Renal cortex interstitium (tissue), 11 donors: Measurements from ENCODE around the gene TBC1D9B. TPM values are rescaled to one million over a fixed set of nuclear protein-coding genes. Genes with fewer than 3 reads are reported as not detected.
"Not testable (repeated sequence)": the region's sequence is repeated elsewhere in the genome, so short reads cannot be mapped to it uniquely, and the experiment has no call there.

ENCODE experiments used
- DNase-seq, 11 donors: peaks; one replicate each; pipeline ENCODE4 v3.0.0-alpha.2; 2013; ENCODE audit warnings: low read depth in 9 of 11, low spot score in 4 of 11; ENCODE audit errors: extremely low read depth in 1 of 11
- polyA plus RNA-seq, 3 donors: library from polyadenylated mRNA; unstranded; fragments of 120-200 nt; gene quantifications; one replicate each; pipeline ENCODE4 v1.2.1, GENCODE V29; 2013; ENCODE audit not compliant: insufficient read length in 3 of 3

Gene TBC1D9B
- polyA plus RNA-seq, 3 donors, result 81.6 to 121 (median 111) TPM

DNA sequence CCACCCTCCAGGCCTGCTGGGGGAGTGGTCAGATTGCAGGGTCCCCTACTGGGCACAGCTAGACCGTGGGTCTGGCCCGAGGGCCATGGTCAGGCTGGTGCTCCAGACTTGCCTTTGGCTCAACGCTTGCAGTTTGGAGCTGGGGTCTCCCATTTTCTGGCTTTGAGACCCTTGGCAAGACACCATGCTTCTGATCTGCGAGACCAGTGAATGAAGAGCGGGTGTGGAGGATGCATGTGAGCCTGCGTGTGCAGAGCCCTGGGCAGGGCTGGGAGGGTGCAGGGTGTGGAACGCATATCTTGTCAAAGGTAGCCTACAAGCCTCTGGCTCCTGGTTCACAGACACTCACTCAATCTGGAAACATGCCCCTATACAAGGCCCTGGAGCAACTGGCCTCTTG, 43.0 kb downstream of the TBC1D9B start:
- DNase-seq, result no peak

DNA sequence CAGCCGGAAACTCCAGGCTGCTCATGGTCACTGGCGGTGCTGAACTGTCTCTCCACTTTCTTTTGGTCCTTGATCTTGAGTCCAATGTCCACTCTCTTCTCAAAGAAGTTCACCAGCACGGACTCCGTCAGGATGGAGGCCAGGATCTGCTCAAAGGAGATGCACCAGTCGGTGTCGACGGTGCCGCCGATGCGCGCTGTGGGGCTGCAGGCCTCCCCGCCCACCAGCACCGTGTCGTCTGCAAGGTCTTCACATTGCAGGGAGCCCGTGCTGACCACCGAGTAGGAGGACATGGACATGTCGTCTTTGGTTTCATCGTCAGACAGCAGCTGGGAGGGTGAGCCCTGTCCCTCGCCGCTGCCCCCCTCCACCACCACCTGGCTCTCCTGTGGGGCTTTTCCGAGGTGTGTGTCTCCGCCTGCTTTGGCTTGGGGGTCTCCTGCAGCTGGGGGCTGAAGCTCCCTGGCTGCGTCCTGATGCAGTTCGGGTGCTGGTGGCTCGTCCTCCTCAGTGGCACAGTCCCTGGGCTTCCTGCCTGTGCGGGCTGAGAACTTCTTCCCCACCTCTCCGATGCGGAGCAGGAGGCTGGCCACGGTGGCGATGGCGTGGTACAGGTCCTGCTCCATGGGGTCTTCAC, 44.1 kb downstream of the TBC1D9B start:
- DNase-seq, result no peak

DNA sequence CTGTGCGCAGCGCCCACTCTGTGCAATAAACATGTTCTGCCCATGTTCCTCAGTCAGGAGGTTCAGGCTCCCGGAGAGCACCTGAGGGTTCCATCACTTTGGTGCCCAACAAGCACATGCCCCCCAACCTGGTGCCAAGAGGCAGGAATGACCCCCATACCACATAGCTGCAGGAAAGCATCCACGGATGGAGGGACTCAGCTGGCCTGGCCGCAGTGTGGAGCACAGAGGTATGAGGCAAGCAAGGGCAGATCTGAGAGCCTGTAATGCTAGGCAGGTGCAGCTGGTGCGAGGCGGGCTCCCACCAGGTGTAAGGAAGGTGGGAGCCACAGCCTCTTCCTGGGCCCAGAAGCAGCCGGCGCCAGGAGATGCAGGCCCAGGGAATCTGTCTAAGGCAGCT, 44.8 kb downstream of the TBC1D9B start:
- no peak for DNase-seq

DNA sequence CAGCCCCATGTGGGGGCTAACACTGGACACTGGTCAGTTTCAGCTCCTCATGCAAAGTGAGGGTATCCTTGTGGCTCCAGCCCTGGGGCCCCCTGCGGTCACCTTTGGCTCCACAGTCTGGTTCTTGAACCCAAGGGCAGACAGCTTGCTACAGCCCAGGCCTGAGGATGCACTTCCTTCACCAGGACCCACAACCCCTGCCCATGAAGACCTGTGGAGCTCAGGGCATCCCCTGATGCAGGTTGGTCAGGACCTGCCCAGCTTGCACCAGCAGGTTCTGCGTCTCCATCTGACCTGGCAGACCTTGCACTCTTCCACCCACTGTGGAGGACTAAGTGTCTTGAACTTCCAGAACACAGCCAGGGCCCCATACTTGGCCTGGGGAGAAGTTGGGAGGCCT, 45.4 kb downstream of the TBC1D9B start:
- no peak for DNase-seq

DNA sequence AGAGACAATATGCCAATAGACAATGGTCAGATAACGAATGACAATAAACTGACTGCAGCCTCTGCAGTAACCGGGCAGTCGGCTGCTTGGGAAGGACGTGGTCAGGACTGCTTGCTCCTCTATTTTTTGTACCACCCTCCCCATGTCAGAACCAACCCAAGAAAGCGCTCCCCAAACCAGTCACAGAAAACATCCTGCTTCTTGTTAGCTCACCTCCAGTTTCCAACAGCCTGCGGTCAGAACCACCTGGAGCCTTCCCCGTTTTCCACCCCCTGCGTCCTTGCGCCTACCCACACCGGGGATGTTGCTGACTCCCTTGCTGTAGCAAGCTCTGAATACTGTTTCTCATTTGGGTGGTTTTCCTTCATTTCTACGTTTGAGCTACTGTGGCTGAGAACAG, 47.4 kb downstream of the TBC1D9B start:
- DNase-seq, result no peak

DNA sequence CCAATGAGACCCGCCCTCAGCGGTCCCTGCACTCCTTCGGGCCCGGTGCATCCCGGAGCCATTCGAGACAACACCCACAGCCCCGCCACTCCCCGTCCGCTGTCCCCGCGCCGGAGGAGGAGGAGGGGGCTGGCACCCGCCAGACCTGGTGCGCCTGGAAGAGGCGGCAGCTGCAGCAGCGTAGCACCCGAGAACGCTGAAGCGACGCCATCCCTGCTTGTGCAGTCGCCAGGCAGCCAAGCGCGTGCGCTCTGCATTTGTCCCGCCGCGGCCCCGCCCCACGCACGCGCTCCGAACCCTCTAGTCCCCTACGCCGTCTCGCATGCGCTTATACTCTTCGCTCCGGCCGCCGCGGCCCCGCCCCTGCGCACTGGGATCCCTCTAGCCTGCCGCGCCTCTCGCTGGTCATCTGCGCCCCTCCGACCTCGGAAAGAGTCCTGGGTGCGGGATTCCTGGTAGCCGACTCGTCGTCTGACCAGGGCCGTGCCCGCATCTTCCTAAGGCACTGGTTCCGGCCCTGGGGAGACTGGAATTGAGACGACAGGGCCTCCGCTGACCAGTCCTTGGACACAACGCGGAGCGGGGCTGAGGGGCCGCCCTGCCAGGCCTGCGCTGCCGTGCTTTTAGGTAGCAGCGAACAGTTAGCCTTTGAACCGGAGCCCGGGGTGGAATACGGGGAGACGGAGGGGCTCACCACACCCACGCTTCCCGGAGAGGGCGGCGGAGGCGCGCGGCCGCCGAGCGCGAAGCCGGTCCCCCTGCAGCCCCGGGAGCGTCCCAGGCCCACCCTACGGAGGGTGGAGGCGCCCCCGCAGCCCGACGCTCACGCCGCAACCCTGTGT, 48.9 kb downstream of the TBC1D9B start, which contains the start of gene MRNIP:
Gene MRNIP, minus strand, starts transcription at position 232 of the 842 bp plus-strand sequence. Its CDS starts 21 bp downstream, at position 211.
- DNase-seq, result peak; percentile 76 to 95 (median 90)

DNA sequence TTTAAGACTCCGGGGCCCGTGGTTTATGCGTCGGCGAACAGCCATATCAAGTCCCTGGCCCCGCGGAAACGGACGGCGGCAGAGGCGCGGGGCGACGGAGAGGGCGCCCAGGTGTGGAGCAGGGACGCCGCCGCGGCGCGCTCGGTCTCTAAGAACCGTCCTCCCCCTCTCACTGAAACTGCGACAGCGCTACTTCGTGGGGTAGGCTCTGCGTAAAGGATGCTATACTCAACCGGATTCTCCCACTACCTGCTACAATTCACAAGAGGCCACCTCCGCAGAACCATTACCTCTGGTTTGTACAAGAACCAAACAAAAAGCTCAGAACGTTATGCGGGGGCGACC, 49.5 kb downstream of the TBC1D9B start:
- DNase-seq, result peak in 9 of 11 donors; percentile 10 to 40 (median 32)

DNA sequence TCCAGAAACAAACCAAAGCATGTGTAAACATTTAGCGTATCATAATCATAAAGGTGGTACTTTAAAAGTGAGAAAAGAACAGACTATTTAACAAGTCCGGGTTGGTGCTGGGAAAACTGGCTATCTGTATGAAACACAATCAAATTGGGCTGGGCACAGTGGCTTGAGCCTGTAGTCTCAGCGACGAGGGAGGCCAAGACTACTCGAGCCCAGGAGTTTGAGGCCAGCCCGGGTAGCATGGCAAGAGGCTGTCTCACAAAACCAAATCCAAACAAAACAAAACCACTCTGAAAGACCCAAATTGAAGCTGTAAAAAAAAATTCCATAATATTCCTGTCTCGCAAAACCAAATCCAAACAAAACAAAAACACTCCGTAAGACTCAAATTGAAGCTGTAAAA, 53.3 kb downstream of the TBC1D9B start:
- DNase-seq, result no peak

DNA sequence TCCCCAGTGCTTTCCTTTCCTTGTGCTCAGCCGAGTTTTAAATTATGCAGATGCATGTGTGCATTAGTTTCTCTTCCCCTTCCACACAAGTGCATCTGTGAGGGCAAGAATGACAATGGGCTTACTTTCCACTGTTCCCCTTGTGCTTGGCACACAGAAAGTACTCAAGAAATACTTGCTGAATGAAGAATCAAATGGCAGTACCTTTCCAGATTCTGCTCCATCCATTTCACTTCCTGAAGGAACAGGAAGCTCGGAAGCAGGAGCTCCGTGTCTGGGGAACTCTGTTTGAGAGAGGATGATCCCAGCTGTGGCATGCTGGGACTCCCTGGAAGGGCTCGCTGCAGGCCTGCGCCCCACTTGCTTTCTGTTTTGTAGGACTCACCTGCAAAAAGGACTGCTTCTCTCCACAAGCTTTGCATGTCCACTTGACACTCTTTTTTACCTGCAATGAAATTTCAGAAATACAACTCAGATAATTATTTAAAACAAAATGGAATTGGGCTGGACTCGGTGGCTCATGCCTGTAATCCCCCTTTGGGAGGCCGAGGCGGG, 54.6 kb downstream of the TBC1D9B start:
- DNase-seq, result no peak

DNA sequence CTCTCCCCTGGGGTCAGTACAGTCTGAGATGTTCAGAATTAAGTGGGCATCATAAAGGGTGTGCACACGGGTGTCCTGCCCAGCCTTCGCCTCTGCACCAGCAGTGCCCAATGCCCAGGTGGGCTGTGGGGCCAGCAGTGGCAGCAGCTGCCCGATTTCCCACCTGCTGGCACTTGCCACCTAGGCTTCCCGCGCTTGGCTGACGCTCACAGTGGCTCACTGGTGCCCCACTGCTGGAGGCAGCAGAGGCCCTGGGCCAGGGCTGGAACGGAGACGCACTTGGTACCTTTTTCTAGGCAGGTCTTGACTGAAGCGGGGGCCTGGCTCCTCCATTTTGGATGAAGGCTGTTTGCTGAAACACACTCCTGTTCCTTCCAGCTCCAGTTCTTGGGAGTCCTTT, 66.1 kb downstream of the TBC1D9B start:
- DNase-seq, result no peak

DNA sequence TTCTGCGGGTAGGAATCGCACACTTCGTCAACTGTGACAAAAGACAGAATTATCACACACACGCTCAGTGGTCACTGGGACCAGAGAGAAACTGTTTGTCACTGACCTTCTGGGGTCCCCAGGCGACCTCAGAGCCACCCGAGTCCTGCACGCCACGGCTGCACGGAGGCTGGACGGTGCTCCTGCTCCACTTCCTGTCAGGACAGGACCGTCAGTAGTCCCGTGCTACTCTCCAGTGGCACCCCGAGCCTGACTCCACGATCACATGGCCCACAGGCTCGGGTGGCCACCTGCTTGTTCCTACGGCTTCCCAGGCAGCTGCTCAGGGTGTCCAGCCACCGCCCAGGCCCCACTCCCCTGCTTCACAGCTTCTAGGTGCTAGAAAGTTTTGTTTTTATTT, 66.9 kb downstream of the TBC1D9B start:
- no peak for DNase-seq

DNA sequence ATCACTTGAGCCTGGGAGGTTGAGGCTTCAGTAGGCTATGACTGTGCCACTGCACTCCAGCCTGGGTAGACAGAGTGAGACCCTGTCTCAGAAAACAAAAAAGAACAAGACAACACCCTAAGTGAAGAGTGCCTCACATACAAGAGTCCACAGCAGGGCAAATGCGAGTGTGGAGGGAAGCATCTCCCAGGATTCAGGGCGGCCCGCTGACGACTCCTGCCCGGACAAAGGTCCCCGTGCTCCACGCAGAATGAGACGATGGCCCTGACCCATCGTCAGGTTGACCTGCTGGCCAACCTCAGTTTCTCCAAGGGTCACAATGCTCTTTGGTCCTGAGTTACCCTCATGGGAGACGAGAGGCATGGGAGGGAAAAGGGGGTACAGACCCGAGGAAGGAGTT, 67.4 kb downstream of the TBC1D9B start:
- DNase-seq, result no peak

DNA sequence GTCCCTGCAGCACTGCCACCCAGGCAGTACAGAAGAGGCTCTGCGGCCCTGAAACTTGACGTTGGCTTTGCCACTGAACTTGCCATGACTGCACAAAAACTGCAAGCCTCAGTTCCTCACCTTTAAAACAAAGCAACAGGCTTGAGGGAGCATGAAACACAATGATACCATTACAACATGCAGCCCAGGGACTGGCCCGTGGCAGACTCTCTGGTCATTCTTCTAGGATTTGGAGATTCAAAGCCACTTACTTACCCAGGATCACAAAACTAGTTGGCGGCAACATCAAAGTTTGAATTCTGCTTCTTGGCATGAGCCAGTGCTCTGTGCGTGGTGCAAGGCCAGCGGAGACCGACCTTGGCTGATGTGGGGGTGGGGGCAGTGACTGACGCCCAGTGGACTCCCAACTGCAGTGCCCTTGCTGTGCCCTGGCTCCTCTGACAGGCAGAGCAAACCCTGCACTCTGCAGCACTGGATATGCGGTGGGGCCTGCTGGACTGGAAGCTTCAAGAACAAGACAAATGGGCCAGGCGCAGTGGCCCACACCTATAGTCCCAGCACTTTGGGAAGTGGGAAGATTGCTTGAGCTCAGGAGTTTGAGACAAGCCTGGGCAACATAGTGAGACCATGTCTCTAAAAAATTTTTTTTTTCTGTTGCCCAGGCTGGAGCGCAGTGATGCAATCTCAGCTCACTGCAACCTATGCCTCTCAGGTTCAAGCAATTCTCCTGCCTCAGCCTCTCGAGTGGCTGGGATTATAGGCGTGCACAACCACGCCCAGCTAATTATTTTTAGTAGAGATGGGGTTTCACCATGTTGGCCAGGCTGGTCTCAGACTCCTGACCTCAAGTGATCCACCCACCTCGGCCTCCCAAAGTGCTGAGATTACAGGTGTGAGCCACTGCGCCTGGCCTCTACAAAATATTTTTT, 68.1 kb downstream of the TBC1D9B start:
- DNase-seq, result no peak

DNA sequence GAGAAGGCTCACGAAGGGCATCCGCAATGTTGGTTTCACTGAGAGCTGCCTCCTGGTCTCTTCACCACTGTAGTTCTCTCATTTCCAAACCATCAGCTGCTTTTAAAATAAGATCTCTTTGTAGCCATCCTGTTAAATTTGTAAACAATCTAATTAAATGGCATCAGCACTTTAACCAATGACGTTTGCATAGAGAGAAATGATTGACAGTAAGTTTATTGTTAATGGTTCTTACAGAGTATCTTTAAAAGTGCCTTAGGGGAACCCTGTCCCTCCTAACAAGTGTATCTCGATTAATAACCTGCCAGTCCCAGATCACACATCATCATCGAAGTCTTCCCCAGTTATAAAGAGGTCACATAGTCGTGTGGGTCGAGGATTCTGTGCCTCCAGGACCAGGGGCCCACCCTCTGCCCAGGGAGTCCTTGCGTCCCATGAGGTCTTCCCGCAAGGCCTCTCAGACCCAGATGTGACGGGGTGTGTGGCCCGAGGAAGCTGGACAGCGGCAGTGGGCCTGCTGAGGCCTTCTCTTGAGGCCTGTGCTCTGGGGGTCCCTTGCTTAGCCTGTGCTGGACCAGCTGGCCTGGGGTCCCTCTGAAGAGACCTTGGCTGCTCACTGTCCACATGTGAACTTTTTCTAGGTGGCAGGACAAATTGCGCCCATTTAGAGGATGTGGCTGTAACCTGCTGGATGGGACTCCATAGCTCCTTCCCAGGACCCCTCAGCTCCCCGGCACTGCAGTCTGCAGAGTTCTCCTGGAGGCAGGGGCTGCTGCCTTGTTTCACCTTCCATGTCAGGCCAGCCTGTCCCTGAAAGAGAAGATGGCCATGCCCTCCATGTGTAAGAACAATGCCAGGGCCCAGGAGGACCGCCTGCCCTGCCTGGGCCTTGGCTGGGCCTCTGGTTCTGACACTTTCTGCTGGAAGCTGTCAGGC, 70.4 kb downstream of the TBC1D9B start:
- DNase-seq, result no peak

DNA sequence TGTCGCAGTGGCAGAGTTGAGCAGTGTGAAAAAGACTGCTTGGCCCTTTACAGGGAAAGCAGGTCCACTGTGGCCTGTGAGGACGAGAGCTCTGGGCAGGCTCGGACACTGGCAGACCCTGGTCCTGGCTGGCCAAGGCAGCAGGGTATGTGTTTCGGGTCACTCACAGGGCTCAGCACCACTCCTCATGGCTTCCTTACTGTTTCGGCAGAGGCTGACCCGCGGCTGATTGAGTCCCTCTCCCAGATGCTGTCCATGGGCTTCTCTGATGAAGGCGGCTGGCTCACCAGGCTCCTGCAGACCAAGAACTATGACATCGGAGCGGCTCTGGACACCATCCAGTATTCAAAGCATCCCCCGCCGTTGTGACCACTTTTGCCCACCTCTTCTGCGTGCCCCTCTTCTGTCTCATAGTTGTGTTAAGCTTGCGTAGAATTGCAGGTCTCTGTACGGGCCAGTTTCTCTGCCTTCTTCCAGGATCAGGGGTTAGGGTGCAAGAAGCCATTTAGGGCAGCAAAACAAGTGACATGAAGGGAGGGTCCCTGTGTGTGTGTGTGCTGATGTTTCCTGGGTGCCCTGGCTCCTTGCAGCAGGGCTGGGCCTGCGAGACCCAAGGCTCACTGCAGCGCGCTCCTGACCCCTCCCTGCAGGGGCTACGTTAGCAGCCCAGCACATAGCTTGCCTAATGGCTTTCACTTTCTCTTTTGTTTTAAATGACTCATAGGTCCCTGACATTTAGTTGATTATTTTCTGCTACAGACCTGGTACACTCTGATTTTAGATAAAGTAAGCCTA, 71.3 kb downstream of the TBC1D9B start:
- DNase-seq, result no peak

DNA sequence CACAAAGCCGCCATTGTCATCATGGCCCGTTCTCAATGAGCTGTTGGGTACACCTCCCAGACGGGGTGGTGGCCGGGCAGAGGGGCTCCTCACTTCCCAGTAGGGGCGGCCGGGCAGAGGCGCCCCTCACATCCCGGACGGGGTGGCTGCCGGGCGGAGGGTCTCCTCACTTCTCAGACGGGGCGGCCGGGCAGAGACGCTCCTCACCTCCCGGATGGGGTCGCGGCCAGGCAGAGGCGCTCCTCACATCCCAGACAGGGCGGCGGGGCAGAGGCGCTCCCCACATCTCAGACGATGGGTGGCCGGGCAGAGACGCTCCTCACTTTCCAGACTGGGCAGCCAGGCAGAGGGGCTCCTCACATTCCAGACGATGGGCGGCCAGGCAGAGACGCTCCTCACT, 72.8 kb downstream of the TBC1D9B start:
- DNase-seq, result not testable (repeated sequence)

DNA sequence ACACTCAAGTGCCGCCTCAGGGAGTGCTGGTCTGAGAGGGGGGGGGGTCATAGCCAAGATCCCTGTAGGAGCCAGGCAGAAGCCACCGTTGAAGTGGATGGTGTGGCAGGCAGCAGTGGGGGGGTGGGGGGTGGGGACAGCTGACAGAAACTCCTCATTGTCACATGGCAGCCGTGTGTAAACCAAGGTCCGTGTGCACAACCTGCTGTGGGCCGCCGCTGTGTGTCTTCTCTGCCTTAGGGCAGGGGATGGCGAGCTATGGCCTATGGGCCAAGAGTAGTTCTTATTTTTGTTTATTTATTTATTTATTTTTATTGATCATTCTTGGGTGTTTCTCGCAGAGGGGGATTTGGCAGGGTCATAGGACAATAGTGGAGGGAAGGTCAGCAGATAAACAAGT, 73.6 kb downstream of the TBC1D9B start:
- no peak for DNase-seq

DNA sequence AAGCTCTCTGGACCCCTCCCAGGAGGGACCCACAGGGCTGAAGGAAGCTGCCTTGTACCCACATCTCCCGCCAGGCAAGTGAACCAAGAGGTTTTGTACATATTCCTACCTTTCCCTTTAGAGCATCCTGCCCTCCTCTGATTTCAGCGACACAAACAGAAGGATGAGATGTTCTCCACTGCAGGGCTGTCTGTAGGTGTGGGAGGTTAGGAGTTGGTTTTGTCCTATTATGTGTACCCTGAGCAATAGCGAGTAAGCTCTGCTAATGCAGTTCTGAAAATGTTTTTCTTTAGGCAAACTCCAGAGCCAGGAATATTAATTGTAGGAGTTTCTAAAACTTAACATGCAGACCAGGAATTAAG, 74.0 kb downstream of the TBC1D9B start:
- DNase-seq, result no peak
